Measurements from ENCODE around the gene DOCK9. TPM values are rescaled to one million over a fixed set of nuclear protein-coding genes. Genes with fewer than 3 reads are reported as not detected.

Gene DOCK9
- total RNA-seq, 2 donors from 2014 or later = 107 to 117 TPM

- whole genome bisulfite sequencing = 65% methylated on average over 3 of the region's 3 CpGs
- Histone ChIP-seq H3K36me3 (no peaks in the 10 kb centered on the region), H3K9me3 (no peaks in the 10 kb centered on the region), H3K27me3 (replicated peaks; ENCODE audit: insufficient read depth) (no peaks in the 10 kb centered on the region), H3K4me3 (no peak overlapping the region), H3K27ac (no peak overlapping the region), H3K4me1 (replicated peaks) (peaks cover 3% of the 10 kb centered on the region)
- no peak for DNase-seq (ENCODE audit: low spot score)
- intact Hi-C loops (cut with DNase I) = no loop called here
- TF ChIP-seq POLR2A (IDR thresholded peaks at IDR 0.05) (no peak), CTCF (IDR thresholded peaks at IDR 0.05) (no peak), POLR2AphosphoS5 (IDR thresholded peaks at IDR 0.05) (no peak)
Measured at GRCh38 chr13:99003851-99004471, 26.1 kb upstream of the DOCK9 start.

- no peak overlapping the region for H3K27ac ChIP-seq
- no peaks in the 10 kb centered on the region for H3K9me3 ChIP-seq
- DNase-seq (ENCODE audit: low spot score) = no peak
- H3K27me3 ChIP-seq (replicated peaks; ENCODE audit: insufficient read depth) = no peaks in the 10 kb centered on the region
- WGBS = 83% methylated on average over 4 of the region's 4 CpGs
- H3K36me3 ChIP-seq = no peaks in the 10 kb centered on the region
- intact Hi-C loops (cut with DNase I) = no loop called here
- no peak for TF ChIP-seq CTCF (IDR thresholded peaks at IDR 0.05)
- TF ChIP-seq POLR2A (IDR thresholded peaks at IDR 0.05) = no peak
- no peak for TF ChIP-seq POLR2AphosphoS5 (IDR thresholded peaks at IDR 0.05)
- H3K4me1 ChIP-seq (replicated peaks) = peaks cover 3% of the 10 kb centered on the region
- H3K4me3 ChIP-seq = no peak overlapping the region
Measured at GRCh38 chr13:99003186-99003585, 25.3 kb upstream of the DOCK9 start.

DNA sequence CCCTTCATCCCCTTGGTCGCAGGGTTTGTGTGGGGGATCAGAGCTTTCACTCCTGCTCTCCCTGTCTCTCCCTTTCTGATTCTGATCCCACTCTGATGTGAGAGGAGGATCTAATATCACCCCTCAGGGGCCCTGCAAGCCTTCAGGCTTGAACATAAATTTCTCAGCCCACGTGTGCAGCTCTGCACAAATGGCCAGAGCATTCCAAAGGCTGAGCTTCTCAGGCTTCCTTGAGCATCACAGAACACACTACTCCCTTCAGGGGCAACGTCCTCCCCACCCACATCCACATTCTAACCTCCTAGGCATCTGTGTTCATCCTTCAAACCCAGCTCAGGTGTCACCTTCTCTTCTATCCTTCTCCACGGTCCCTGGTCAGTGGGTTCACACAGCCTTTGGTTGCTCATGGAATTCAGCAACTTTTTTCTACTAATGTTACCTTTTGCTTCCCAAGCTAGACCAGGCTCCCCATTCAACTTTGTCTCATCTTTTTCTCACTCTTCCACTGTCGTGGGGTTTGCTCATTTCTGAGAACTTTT lies 24.4 kb upstream of the DOCK9 start:
- Histone ChIP-seq H3K9me3 (no peaks in the 10 kb centered on the region), H3K4me3 (no peak overlapping the region), H3K36me3 (no peaks in the 10 kb centered on the region), H3K27me3 (replicated peaks; ENCODE audit: insufficient read depth) (no peaks in the 10 kb centered on the region), H3K4me1 (replicated peaks) (peaks cover 3% of the 10 kb centered on the region), H3K27ac (no peak overlapping the region)
- TF ChIP-seq CTCF (IDR thresholded peaks at IDR 0.05) (no peak), POLR2A (IDR thresholded peaks at IDR 0.05) (no peak), POLR2AphosphoS5 (IDR thresholded peaks at IDR 0.05) (no peak)
- DNase-seq (ENCODE audit: low spot score) = no peak
- intact Hi-C loops (cut with DNase I) = no loop called here
- WGBS = 70% methylated on average over 5 of the region's 5 CpGs

GRCh38 chr13:99000137-99000536 lies 22.3 kb upstream of the DOCK9 start:
- intact Hi-C loops (cut with DNase I) = no loop called here
- peaks cover 3% of the 10 kb centered on the region for H3K4me1 ChIP-seq (replicated peaks)
- no peaks in the 10 kb centered on the region for H3K9me3 ChIP-seq
- DNase-seq (ENCODE audit: low spot score) = no peak
- no peak overlapping the region for H3K27ac ChIP-seq
- H3K36me3 ChIP-seq = no peaks in the 10 kb centered on the region
- no peak overlapping the region for H3K4me3 ChIP-seq
- WGBS = 84% methylated on average over 2 of the region's 2 CpGs
- H3K27me3 ChIP-seq (replicated peaks; ENCODE audit: insufficient read depth) = no peaks in the 10 kb centered on the region
- TF ChIP-seq POLR2AphosphoS5 (IDR thresholded peaks at IDR 0.05) = no peak
- no peak for TF ChIP-seq POLR2A (IDR thresholded peaks at IDR 0.05)
- no peak for TF ChIP-seq CTCF (IDR thresholded peaks at IDR 0.05)

- Histone ChIP-seq H3K4me3 (no peak overlapping the region), H3K4me1 (replicated peaks) (peaks cover 3% of the 10 kb centered on the region), H3K27me3 (replicated peaks; ENCODE audit: insufficient read depth) (no peaks in the 10 kb centered on the region), H3K36me3 (no peaks in the 10 kb centered on the region), H3K27ac (no peak overlapping the region), H3K9me3 (no peaks in the 10 kb centered on the region)
- DNase-seq (ENCODE audit: low spot score) = no peak
- TF ChIP-seq POLR2AphosphoS5 (IDR thresholded peaks at IDR 0.05) (no peak), POLR2A (IDR thresholded peaks at IDR 0.05) (no peak), CTCF (IDR thresholded peaks at IDR 0.05) (no peak)
- 32% methylated on average over 2 of the region's 2 CpGs for WGBS
- intact Hi-C loops (cut with DNase I) = no loop called here
Measured at GRCh38 chr13:98999639-98999952, 21.7 kb upstream of the DOCK9 start.

Measured in prostate gland (tissue), 2 donors.